H9 (cell line): Measurements from ENCODE around the gene SMPX. TPM values are rescaled to one million over a fixed set of nuclear protein-coding genes. Genes with fewer than 3 reads are reported as not detected.

Experiments used
- DNase-seq: peaks from one replicate; pipeline ENCODE4 v3.0.0-alpha.2; 2017
- H2AFZ ChIP-seq: one replicate; pipeline ENCODE4 v1.6.1; 2013; ENCODE audit warnings: mild to moderate bottlenecking, low read length, control low read depth, moderate library complexity
- H2AK5ac ChIP-seq: 2 replicates; pipeline ENCODE4 v1.6.1; 2013; ENCODE audit warnings: low read length, control low read depth, mixed read lengths; ENCODE audit not compliant: insufficient read length
- H2BK120ac ChIP-seq: one replicate; pipeline ENCODE4 v1.6.1; 2013; ENCODE audit warnings: low read depth, mild to moderate bottlenecking, low read length, control low read depth, inconsistent platforms; ENCODE audit not compliant: poor library complexity, severe bottlenecking
- H2BK12ac ChIP-seq: 2 replicates; pipeline ENCODE4 v1.6.1; 2013; ENCODE audit warnings: low read length, control low read depth, mixed read lengths, low read depth; ENCODE audit not compliant: insufficient read length
- H2BK15ac ChIP-seq: 2 replicates; pipeline ENCODE4 v1.6.1; 2013; ENCODE audit warnings: low read depth, low read length, control low read depth
- H2BK20ac ChIP-seq: one replicate; pipeline ENCODE4 v1.6.1; 2013; ENCODE audit warnings: low read depth, mild to moderate bottlenecking, low read length, control low read depth, inconsistent platforms; ENCODE audit not compliant: poor library complexity, severe bottlenecking
- H2BK5ac ChIP-seq: 2 replicates; pipeline ENCODE4 v1.6.1; 2013; ENCODE audit warnings: low read length, control low read depth, mixed read lengths; ENCODE audit not compliant: insufficient read length
- H3K14ac ChIP-seq: 2 replicates; pipeline ENCODE4 v1.6.1; 2013; ENCODE audit warnings: low read length, control low read depth; ENCODE audit not compliant: insufficient read depth
- H3K18ac ChIP-seq: 2 replicates; pipeline ENCODE4 v1.6.1; 2013; ENCODE audit warnings: low read depth, mild to moderate bottlenecking, mixed read lengths, low read length, control low read depth; ENCODE audit not compliant: insufficient read length
- H3K23ac ChIP-seq: 2 replicates; pipeline ENCODE4 v1.6.1; 2013; ENCODE audit warnings: low read length, control low read depth, mixed read lengths, low read depth; ENCODE audit not compliant: insufficient read length
- H3K23me2 ChIP-seq: 2 replicates; pipeline ENCODE4 v1.6.1; 2013; ENCODE audit warnings: low read depth, mild to moderate bottlenecking, mixed read lengths, low read length, control low read depth; ENCODE audit not compliant: insufficient read length, poor library complexity, severe bottlenecking
- H3K27ac ChIP-seq: 2 replicates; pipeline ENCODE4 v1.5.1; 2013; ENCODE audit warnings: low read length, control low read depth, mixed read lengths, low read depth; ENCODE audit not compliant: insufficient read length
- H3K27me3 ChIP-seq: 2 replicates; pipeline ENCODE4 v1.6.1; 2013; ENCODE audit warnings: low read length, control low read depth, inconsistent platforms; ENCODE audit not compliant: insufficient read depth
- H3K4ac ChIP-seq: 2 replicates; pipeline ENCODE4 v1.6.1; 2013; ENCODE audit warnings: low read depth, mild to moderate bottlenecking, control low read depth, inconsistent platforms, low read length, moderate library complexity
- H3K4me1 ChIP-seq: 2 replicates; pipeline ENCODE4 v1.6.1; 2013; ENCODE audit warnings: low read length, control low read depth, inconsistent platforms; ENCODE audit not compliant: insufficient read depth
- H3K4me2 ChIP-seq: 2 replicates; pipeline ENCODE4 v1.6.1; 2013; ENCODE audit warnings: low read length, control low read depth, mixed read lengths; ENCODE audit not compliant: insufficient read length, insufficient read depth
- H3K56ac ChIP-seq: 2 replicates; pipeline ENCODE4 v1.6.1; 2013; ENCODE audit warnings: low read depth, mild to moderate bottlenecking, mixed read lengths, low read length, control low read depth; ENCODE audit not compliant: insufficient read length
- H3K79me1 ChIP-seq: 2 replicates; pipeline ENCODE4 v1.6.1; 2013; ENCODE audit warnings: low read depth, mild to moderate bottlenecking, moderate library complexity, low read length, control low read depth, inconsistent platforms; ENCODE audit not compliant: insufficient read depth, poor library complexity, severe bottlenecking
- H3K79me2 ChIP-seq: 2 replicates; pipeline ENCODE4 v1.6.1; 2013; ENCODE audit warnings: low read length, control low read depth, inconsistent platforms; ENCODE audit not compliant: insufficient read depth
- H3K9ac ChIP-seq: 2 replicates; pipeline ENCODE4 v1.6.1; 2013; ENCODE audit warnings: low read length, control low read depth, mixed read lengths; ENCODE audit not compliant: insufficient read length; ENCODE audit errors: extremely low read depth
- H3K9me3 ChIP-seq: one replicate; pipeline ENCODE4 v1.6.1; 2013; ENCODE audit warnings: low read depth, low read length, inconsistent platforms; ENCODE audit not compliant: control insufficient read depth
- H3T11ph ChIP-seq: one replicate; pipeline ENCODE4 v1.6.1; 2013; ENCODE audit warnings: mild to moderate bottlenecking, low read length, control low read depth, inconsistent platforms
- H4K20me1 ChIP-seq: one replicate; pipeline ENCODE4 v1.6.1; 2013; ENCODE audit not compliant: control insufficient read depth, insufficient read length, insufficient read depth
- H4K5ac ChIP-seq: 2 replicates; pipeline ENCODE4 v1.6.1; 2013; ENCODE audit warnings: low read depth, mild to moderate bottlenecking, mixed read lengths, low read length, control low read depth; ENCODE audit not compliant: insufficient read length
- H4K8ac ChIP-seq: replicated peaks from 2 replicates; pipeline ENCODE4 v1.6.1; 2013; ENCODE audit warnings: low read length, control low read depth, mixed read lengths, low read depth; ENCODE audit not compliant: insufficient read length
- H4K91ac ChIP-seq: 2 replicates; pipeline ENCODE4 v1.6.1; 2013; ENCODE audit warnings: low read depth, mild to moderate bottlenecking, moderate library complexity, mixed read lengths, low read length, control low read depth; ENCODE audit not compliant: insufficient read length
- H3K27ac Mint-ChIP-seq, 3 experiments: 2 replicates in 2 of 3; 3 replicates in 1 of 3; pipeline ENCODE4 v1.8.0; 2020 to 2021; ENCODE audit warnings: mixed read lengths in 3 of 3, mild to moderate bottlenecking in 1 of 3, moderate library complexity in 1 of 3
- H3K27me3 Mint-ChIP-seq: 2 replicates; pipeline ENCODE4 v1.8.0; 2021; ENCODE audit warnings: low read depth, mild to moderate bottlenecking, moderate library complexity, mixed read lengths
- H3K36me3 Mint-ChIP-seq, 3 experiments: 2 replicates in 2 of 3; 3 replicates in 1 of 3; pipeline ENCODE4 v1.8.0; 2020 to 2021; ENCODE audit warnings: low read depth in 3 of 3, mixed read lengths in 3 of 3; ENCODE audit not compliant: insufficient read depth in 1 of 3
- H3K4me1 Mint-ChIP-seq, 2 experiments: 2 replicates each; pipeline ENCODE4 v1.8.0; 2020; ENCODE audit warnings: mixed read lengths in 2 of 2
- H3K4me3 Mint-ChIP-seq, 2 experiments: 2 replicates in 1 of 2; 3 replicates in 1 of 2; pipeline ENCODE4 v1.8.0; 2020 to 2021; ENCODE audit warnings: mild to moderate bottlenecking in 2 of 2, mixed read lengths in 2 of 2, moderate library complexity in 1 of 2
- H3K9me3 Mint-ChIP-seq, 2 experiments: 2 replicates in 1 of 2; 3 replicates in 1 of 2; pipeline ENCODE4 v1.8.0; 2020; ENCODE audit warnings: mild to moderate bottlenecking in 2 of 2, mixed read lengths in 2 of 2, moderate library complexity in 1 of 2
- CTCF ChIP-seq: fragments of 200-600 bp; sonication (generic); conservative IDR thresholded peaks from 3 replicates; pipeline ENCODE4 v1.8.0; 2021; ENCODE audit warnings: antibody characterized with exemption, mild to moderate bottlenecking
- whole genome bisulfite sequencing: extraction: QIAGEN DNeasy Blood & Tissue Kit; methylation state at CpG from one replicate; pipeline ENCODE4 v1.1.7; 2013; ENCODE audit warnings: missing lambda C conversion rate, low lambda C conversion rate, mixed read lengths; ENCODE audit not compliant: insufficient read length; ENCODE audit errors: extremely low coverage; 5-methylcytosine and 5-hydroxymethylcytosine counted together
- total RNA-seq: library from RNA; stranded (reverse); gene quantifications from 2 replicates; pipeline ENCODE4 v1.2.1, GENCODE V29; 2021

The SMPX gene
- total RNA-seq, 1 experiment from 2014 or later = not detected

- no CpG with 5 or more reads among the region's 4 CpGs for WGBS
- Histone ChIP-seq H4K91ac (no peak overlapping the region), H3K79me1 (no peaks in the 10 kb centered on the region), H3T11ph (no peak overlapping the region), H3K23ac (no peak overlapping the region), H3K27ac (no peak overlapping the region), H2BK5ac (no peak overlapping the region), H3K23me2 (no peaks in the 10 kb centered on the region), H2BK20ac (no peak overlapping the region), H3K4ac (no peak overlapping the region), H2AK5ac (no peak overlapping the region), H4K20me1 (no peaks in the 10 kb centered on the region), H3K79me2 (no peaks in the 10 kb centered on the region), H4K8ac (no peak overlapping the region), H3K18ac (no peak overlapping the region), H3K4me2 (no peak overlapping the region), H2BK120ac (no peak overlapping the region), H2BK15ac (no peak overlapping the region), H3K9me3 (no peaks in the 10 kb centered on the region), H2AFZ (no peak overlapping the region), H2BK12ac (no peak overlapping the region), H3K27me3 (no peaks in the 10 kb centered on the region), H3K56ac (no peak overlapping the region), H4K5ac (no peak overlapping the region), H3K14ac (no peak overlapping the region), H3K9ac (no peak overlapping the region), H3K4me1 (no peaks in the 10 kb centered on the region; the same call in 1 of the 2 replicates)
- TF ChIP-seq CTCF = no peak
- Mint-ChIP-seq H3K36me3 (peaks cover 0 to 5% (median 0%) of the 10 kb centered on the region in 3 experiments; a peak in 1 of 7 replicates), H3K27ac (no peak overlapping the region), H3K9me3 (peaks cover 6 to 40% of the 10 kb centered on the region in 2 experiments; a peak in 4 of 5 replicates), H3K27me3 (no peaks in the 10 kb centered on the region), H3K4me3 (no peak overlapping the region), H3K4me1 (peaks cover 9 to 11% of the 10 kb centered on the region in 2 experiments)
- DNase-seq = no peak
Measured at GRCh38 chrX:21705225-21705624, 52.7 kb downstream of the SMPX start.
